ENCODE results near the gene KEAP1.
A peak's percentile ranks its signal among the peaks of the same experiment; 100 is the strongest.

The KEAP1 gene

DNA sequence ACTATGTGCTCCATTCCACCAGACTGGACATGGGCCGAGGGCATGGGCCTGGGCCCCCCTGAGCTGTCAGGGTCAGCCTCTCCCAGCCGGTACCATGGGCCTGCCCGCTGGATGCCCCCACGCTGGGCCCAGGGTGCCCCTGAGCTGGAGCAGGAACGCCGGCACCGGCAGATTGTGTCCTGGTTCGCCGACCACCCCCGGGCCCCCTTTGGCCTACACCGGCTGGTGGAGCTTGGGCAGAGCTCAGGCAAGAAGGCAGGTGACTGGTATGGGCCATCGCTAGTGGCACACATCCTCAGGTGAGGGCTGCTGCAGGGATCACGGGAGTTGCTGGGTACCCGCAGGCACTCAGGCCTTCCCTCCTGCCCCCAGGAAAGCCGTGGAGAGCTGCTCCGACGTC lies 43.7 kb upstream of the KEAP1 start:
- Histone ChIP-seq H4K20me1 (ENCODE audit: control insufficient read depth, insufficient read depth, low read depth, low read length) (peaks cover 4% of the 10 kb centered on the region; the same call in 1 of the 2 replicates), H3K27me3 (ENCODE audit: control insufficient read depth, low read length) (no peaks in the 10 kb centered on the region), H3F3A (ENCODE audit: control insufficient read depth, insufficient read depth) (peaks cover 11% of the 10 kb centered on the region), H3K9me2 (replicated peaks; ENCODE audit: control insufficient read depth, low read length) (no peaks in the 10 kb centered on the region), H3K4me2 (ENCODE audit: low read length) (no peak overlapping the region), H3K79me2 (ENCODE audit: control insufficient read depth, low read length) (peaks cover 24% of the 10 kb centered on the region), H3K27ac (ENCODE audit: low read depth, low read length) (no peak overlapping the region), H3K9me3 (ENCODE audit: control insufficient read depth, insufficient read depth, low read length) (no peaks in the 10 kb centered on the region), H3K4me3 (ENCODE audit: low read length) (no peak overlapping the region), H3K36me3 (ENCODE audit: control insufficient read depth, low read length) (peaks cover 51% of the 10 kb centered on the region), H3K4me1 (ENCODE audit: control insufficient read depth, low read length) (peaks cover 18% of the 10 kb centered on the region)
- TF ChIP-seq, protein P1, sequence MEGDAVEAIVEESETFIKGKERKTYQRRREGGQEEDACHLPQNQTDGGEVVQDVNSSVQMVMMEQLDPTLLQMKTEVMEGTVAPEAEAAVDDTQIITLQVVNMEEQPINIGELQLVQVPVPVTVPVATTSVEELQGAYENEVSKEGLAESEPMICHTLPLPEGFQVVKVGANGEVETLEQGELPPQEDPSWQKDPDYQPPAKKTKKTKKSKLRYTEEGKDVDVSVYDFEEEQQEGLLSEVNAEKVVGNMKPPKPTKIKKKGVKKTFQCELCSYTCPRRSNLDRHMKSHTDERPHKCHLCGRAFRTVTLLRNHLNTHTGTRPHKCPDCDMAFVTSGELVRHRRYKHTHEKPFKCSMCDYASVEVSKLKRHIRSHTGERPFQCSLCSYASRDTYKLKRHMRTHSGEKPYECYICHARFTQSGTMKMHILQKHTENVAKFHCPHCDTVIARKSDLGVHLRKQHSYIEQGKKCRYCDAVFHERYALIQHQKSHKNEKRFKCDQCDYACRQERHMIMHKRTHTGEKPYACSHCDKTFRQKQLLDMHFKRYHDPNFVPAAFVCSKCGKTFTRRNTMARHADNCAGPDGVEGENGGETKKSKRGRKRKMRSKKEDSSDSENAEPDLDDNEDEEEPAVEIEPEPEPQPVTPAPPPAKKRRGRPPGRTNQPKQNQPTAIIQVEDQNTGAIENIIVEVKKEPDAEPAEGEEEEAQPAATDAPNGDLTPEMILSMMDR (IDR thresholded peaks at IDR 0.05; ENCODE audit: low read depth, low read length, poor library complexity, severe bottlenecking): no peak
- no peak for TF ChIP-seq EZH2phosphoT487 (IDR thresholded peaks at IDR 0.05; ENCODE audit: borderline replicate concordance, low read length)

DNA sequence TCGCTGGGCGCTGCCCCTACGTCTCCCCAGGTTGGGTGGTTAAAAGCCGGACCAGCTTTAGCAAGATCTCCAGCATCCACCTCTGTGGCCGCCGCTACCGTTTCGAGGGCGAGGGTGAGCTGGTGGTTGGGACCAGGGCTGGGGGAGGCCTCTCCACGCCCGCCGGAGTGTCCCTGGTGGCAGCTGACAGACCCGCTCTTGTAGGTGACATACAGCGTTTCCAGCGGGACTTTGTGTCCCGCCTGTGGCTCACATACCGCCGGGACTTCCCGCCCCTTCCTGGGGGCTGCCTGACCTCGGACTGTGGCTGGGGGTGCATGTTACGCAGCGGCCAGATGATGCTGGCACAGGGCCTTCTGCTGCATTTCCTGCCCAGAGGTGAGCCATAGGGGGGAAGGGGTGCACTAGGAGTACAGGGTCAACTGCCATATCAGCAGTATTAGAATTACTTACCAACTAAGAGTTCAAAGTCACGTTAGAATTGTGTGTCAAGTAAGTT lies 41.6 kb upstream of the KEAP1 start:
- H4K20me1 ChIP-seq (ENCODE audit: control insufficient read depth, insufficient read depth, low read depth, low read length): peaks cover 4% of the 10 kb centered on the region; the same call in 1 of the 2 replicates
- H3K27me3 ChIP-seq (ENCODE audit: control insufficient read depth, low read length): peaks cover 5% of the 10 kb centered on the region
- TF ChIP-seq, protein P1 (IDR thresholded peaks at IDR 0.05; ENCODE audit: low read depth, low read length, poor library complexity, severe bottlenecking): no peak
- TF ChIP-seq EZH2phosphoT487 (IDR thresholded peaks at IDR 0.05; ENCODE audit: borderline replicate concordance, low read length): no peak
- peak overlapping the region; percentile 96 for H3K4me3 ChIP-seq (ENCODE audit: low read length)
- H3K9me2 ChIP-seq (replicated peaks; ENCODE audit: control insufficient read depth, low read length): no peaks in the 10 kb centered on the region
- peaks cover 11% of the 10 kb centered on the region for H3F3A ChIP-seq (ENCODE audit: control insufficient read depth, insufficient read depth)
- H3K9me3 ChIP-seq (ENCODE audit: control insufficient read depth, insufficient read depth, low read length): no peaks in the 10 kb centered on the region
- H3K36me3 ChIP-seq (ENCODE audit: control insufficient read depth, low read length): peaks cover 37% of the 10 kb centered on the region
- H3K4me1 ChIP-seq (ENCODE audit: control insufficient read depth, low read length): peaks cover 18% of the 10 kb centered on the region
- 0 out of 2 replicates have a peak overlapping the region, but pooled peaks have one; percentile 41 for H3K27ac ChIP-seq (ENCODE audit: low read depth, low read length)
- peak overlapping the region; percentile 96 for H3K4me2 ChIP-seq (ENCODE audit: low read length)
- H3K79me2 ChIP-seq (ENCODE audit: control insufficient read depth, low read length): peaks cover 24% of the 10 kb centered on the region

DNA sequence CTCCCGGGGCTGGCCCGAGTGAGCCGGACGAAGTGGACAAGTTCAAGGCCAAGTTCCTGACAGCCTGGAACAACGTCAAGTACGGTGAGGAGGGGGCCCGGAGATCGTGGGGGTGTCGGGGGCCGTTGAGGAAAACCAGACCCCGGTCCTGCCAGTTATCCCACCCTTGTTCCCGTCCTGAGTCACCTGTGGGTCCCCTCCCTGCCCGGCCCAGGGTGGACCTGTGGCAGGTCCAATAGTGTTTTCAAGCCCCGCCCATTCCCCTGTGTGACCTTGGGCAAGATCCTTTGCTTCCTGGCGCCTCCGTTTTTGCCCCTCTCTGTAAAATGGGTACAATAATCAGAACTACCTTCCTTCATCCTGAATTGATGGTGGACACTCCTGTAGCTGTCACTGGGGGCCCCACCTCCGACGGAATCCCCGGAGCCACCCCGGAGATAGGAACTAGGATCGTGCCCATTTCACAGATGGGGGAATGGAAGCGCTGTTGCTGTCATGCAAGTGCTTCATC lies 41.1 kb upstream of the KEAP1 start:
- H3K4me3 ChIP-seq (ENCODE audit: low read length): peak overlapping the region; percentile 96
- no peaks in the 10 kb centered on the region for H3K9me2 ChIP-seq (replicated peaks; ENCODE audit: control insufficient read depth, low read length)
- no peaks in the 10 kb centered on the region for H3K9me3 ChIP-seq (ENCODE audit: control insufficient read depth, insufficient read depth, low read length)
- peak overlapping the region; percentile 41 for H3K27ac ChIP-seq (ENCODE audit: low read depth, low read length)
- peaks cover 33% of the 10 kb centered on the region for H3K36me3 ChIP-seq (ENCODE audit: control insufficient read depth, low read length)
- H3K4me1 ChIP-seq (ENCODE audit: control insufficient read depth, low read length): peaks cover 18% of the 10 kb centered on the region
- H3F3A ChIP-seq (ENCODE audit: control insufficient read depth, insufficient read depth): peaks cover 11% of the 10 kb centered on the region
- TF ChIP-seq, protein P1 (IDR thresholded peaks at IDR 0.05; ENCODE audit: low read depth, low read length, poor library complexity, severe bottlenecking): no peak
- TF ChIP-seq EZH2phosphoT487 (IDR thresholded peaks at IDR 0.05; ENCODE audit: borderline replicate concordance, low read length): no peak
- peaks cover 4% of the 10 kb centered on the region; the same call in 1 of the 2 replicates for H4K20me1 ChIP-seq (ENCODE audit: control insufficient read depth, insufficient read depth, low read depth, low read length)
- H3K27me3 ChIP-seq (ENCODE audit: control insufficient read depth, low read length): peaks cover 7% of the 10 kb centered on the region
- H3K79me2 ChIP-seq (ENCODE audit: control insufficient read depth, low read length): peaks cover 24% of the 10 kb centered on the region
- peak overlapping the region; percentile 96 for H3K4me2 ChIP-seq (ENCODE audit: low read length)
